ENCODE results near the gene COL26A1.

COL26A1 gene

GRCh38 chr7:101536668-101537067 is 174.0 kb downstream of the COL26A1 start:
- TF ChIP-seq POLR2AphosphoS5 (IDR thresholded peaks at IDR 0.05; ENCODE audit: low read depth, low read length): no peak
- no peak for TF ChIP-seq TAF1 (IDR thresholded peaks at IDR 0.05; ENCODE audit: borderline replicate concordance, insufficient read depth, low read length)
- TF ChIP-seq SIN3A (IDR thresholded peaks at IDR 0.05; ENCODE audit: borderline replicate concordance, insufficient read depth, low read length): no peak
- no peak for TF ChIP-seq REST (IDR thresholded peaks at IDR 0.05; ENCODE audit: insufficient read depth in 1 of 2, low read depth in 2 of 2, low read length in 2 of 2)
- no peak for TF ChIP-seq FOXP2 (optimal IDR thresholded peaks at IDR 0.05; ENCODE audit: borderline replicate concordance, extremely low read depth, extremely low read length, insufficient read depth)

- no peak for TF ChIP-seq SIN3A (IDR thresholded peaks at IDR 0.05; ENCODE audit: borderline replicate concordance, insufficient read depth, low read length)
- no peak for TF ChIP-seq FOXP2 (optimal IDR thresholded peaks at IDR 0.05; ENCODE audit: borderline replicate concordance, extremely low read depth, extremely low read length, insufficient read depth)
- no peak for TF ChIP-seq REST (IDR thresholded peaks at IDR 0.05; ENCODE audit: insufficient read depth in 1 of 2, low read depth in 2 of 2, low read length in 2 of 2)
- TF ChIP-seq TAF1 (IDR thresholded peaks at IDR 0.05; ENCODE audit: borderline replicate concordance, insufficient read depth, low read length): no peak
- no peak for TF ChIP-seq POLR2AphosphoS5 (IDR thresholded peaks at IDR 0.05; ENCODE audit: low read depth, low read length)
Observed at GRCh38 chr7:101537205-101537604, 174.5 kb downstream of the COL26A1 start.

GRCh38 chr7:101537935-101538595 is 175.4 kb downstream of the COL26A1 start:
- no peak for TF ChIP-seq FOXP2 (optimal IDR thresholded peaks at IDR 0.05; ENCODE audit: borderline replicate concordance, extremely low read depth, extremely low read length, insufficient read depth)
- TF ChIP-seq REST (IDR thresholded peaks at IDR 0.05; ENCODE audit: insufficient read depth in 1 of 2, low read depth in 2 of 2, low read length in 2 of 2): no peak
- no peak for TF ChIP-seq TAF1 (IDR thresholded peaks at IDR 0.05; ENCODE audit: borderline replicate concordance, insufficient read depth, low read length)
- TF ChIP-seq SIN3A (IDR thresholded peaks at IDR 0.05; ENCODE audit: borderline replicate concordance, insufficient read depth, low read length): no peak
- TF ChIP-seq POLR2AphosphoS5 (IDR thresholded peaks at IDR 0.05; ENCODE audit: low read depth, low read length): no peak

GRCh38 chr7:101538596-101539459 is 176.2 kb downstream of the COL26A1 start:
- TF ChIP-seq REST (IDR thresholded peaks at IDR 0.05; ENCODE audit: insufficient read depth in 1 of 2, low read depth in 2 of 2, low read length in 2 of 2): no peak
- TF ChIP-seq TAF1 (IDR thresholded peaks at IDR 0.05; ENCODE audit: borderline replicate concordance, insufficient read depth, low read length): no peak

Measured in PFSK-1 (cell line).